ENCODE data around the gene SS18L1. TPM values are rescaled to one million over a fixed set of nuclear protein-coding genes. Genes with fewer than 3 reads are reported as not detected.

The SS18L1 gene
- polyA plus RNA-seq, 1 of the 3 experiments (the other 2 are of a cell fraction), result 10.7 TPM

DNA sequence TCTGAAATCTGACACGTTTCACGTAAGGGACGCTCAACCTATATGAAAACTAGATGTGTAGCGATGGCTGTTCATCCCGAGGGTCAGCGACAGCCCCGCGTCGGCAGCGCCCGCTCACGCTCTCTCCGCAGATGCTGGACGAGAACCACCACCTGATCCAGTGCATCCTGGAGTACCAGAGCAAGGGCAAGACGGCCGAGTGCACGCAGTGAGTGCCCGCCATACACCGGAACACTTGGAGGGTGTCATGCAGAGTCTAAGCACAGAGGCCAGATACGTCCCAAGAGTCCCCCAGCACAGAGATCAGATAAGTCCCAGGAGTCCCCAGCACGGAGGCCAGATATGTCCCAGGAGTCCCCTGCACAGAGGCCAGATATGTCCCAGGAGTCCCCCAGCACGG lies 15.0 kb downstream of the SS18L1 start:
- POLR2A ChIA-PET, result no interaction called here
- Histone ChIP-seq H3K9me3 (no peaks in the 10 kb centered on the region), H4K20me1 (ENCODE audit: insufficient read depth) (peaks cover 47% of the 10 kb centered on the region), H3K4me2 (no peak overlapping the region), H3F3A (replicated peaks; ENCODE audit: insufficient read depth) (no peaks in the 10 kb centered on the region), H3K27me3 (ENCODE audit: insufficient read depth) (no peaks in the 10 kb centered on the region), H3K27ac (ENCODE audit: low read depth in 2 of 2, low read length in 1 of 2) (no peak overlapping the region; a peak in 1 of 4 replicates), H3K9ac (no peak overlapping the region), H3K4me3 (ENCODE audit: low read depth in 2 of 2, low read length in 1 of 2) (no peak overlapping the region), H3K79me2 (ENCODE audit: insufficient read depth) (peaks cover 58% of the 10 kb centered on the region), H3K9me2 (no peaks in the 10 kb centered on the region), H3K36me3 (replicated peaks in 1 of 2; ENCODE audit: control insufficient read depth in 1 of 2, insufficient read depth in 2 of 2, low read length in 1 of 2) (peaks cover 2 to 24% of the 10 kb centered on the region in 2 experiments), H3K4me1 (ENCODE audit: control insufficient read depth in 1 of 2, insufficient read depth in 2 of 2, low read depth in 1 of 2, low read length in 1 of 2) (peaks cover 0 to 5% of the 10 kb centered on the region in 2 experiments; a peak in 1 of 4 replicates), H2AFZ (ENCODE audit: low read depth) (no peak overlapping the region)
- TF ChIP-seq, protein P1, sequence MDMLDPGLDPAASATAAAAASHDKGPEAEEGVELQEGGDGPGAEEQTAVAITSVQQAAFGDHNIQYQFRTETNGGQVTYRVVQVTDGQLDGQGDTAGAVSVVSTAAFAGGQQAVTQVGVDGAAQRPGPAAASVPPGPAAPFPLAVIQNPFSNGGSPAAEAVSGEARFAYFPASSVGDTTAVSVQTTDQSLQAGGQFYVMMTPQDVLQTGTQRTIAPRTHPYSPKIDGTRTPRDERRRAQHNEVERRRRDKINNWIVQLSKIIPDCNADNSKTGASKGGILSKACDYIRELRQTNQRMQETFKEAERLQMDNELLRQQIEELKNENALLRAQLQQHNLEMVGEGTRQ (IDR thresholded peaks at IDR 0.05; ENCODE audit: borderline replicate concordance, low read depth, low read length), result no peak
- TF ChIP-seq JUND (IDR thresholded peaks at IDR 0.05) (no peak), FOSL2 (IDR thresholded peaks at IDR 0.05; ENCODE audit: borderline replicate concordance, low read depth) (no peak), RAD21 (IDR thresholded peaks at IDR 0.05; ENCODE audit: low read length) (no peak), RFX5 (IDR thresholded peaks at IDR 0.05; ENCODE audit: low read length) (no peak), CHD2 (IDR thresholded peaks at IDR 0.05; ENCODE audit: low read length, partially characterized antibody) (no peak), ELF1 (IDR thresholded peaks at IDR 0.05) (no peak), NFIC (IDR thresholded peaks at IDR 0.05; ENCODE audit: borderline replicate concordance) (no peak), SIN3A (IDR thresholded peaks at IDR 0.05; ENCODE audit: borderline replicate concordance, low read depth, low read length) (no peak), POLR2AphosphoS5 (IDR thresholded peaks at IDR 0.05; ENCODE audit: low read depth, low read length) (no peak), TEAD4 (IDR thresholded peaks at IDR 0.05; ENCODE audit: borderline replicate concordance, insufficient read depth) (no peak)
- TF ChIP-seq, protein P2, sequence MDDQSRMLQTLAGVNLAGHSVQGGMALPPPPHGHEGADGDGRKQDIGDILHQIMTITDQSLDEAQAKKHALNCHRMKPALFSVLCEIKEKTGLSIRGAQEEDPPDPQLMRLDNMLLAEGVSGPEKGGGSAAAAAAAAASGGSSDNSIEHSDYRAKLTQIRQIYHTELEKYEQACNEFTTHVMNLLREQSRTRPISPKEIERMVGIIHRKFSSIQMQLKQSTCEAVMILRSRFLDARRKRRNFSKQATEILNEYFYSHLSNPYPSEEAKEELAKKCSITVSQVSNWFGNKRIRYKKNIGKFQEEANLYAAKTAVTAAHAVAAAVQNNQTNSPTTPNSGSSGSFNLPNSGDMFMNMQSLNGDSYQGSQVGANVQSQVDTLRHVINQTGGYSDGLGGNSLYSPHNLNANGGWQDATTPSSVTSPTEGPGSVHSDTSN (IDR thresholded peaks at IDR 0.05), result no peak
- TF ChIP-seq, protein P3, sequence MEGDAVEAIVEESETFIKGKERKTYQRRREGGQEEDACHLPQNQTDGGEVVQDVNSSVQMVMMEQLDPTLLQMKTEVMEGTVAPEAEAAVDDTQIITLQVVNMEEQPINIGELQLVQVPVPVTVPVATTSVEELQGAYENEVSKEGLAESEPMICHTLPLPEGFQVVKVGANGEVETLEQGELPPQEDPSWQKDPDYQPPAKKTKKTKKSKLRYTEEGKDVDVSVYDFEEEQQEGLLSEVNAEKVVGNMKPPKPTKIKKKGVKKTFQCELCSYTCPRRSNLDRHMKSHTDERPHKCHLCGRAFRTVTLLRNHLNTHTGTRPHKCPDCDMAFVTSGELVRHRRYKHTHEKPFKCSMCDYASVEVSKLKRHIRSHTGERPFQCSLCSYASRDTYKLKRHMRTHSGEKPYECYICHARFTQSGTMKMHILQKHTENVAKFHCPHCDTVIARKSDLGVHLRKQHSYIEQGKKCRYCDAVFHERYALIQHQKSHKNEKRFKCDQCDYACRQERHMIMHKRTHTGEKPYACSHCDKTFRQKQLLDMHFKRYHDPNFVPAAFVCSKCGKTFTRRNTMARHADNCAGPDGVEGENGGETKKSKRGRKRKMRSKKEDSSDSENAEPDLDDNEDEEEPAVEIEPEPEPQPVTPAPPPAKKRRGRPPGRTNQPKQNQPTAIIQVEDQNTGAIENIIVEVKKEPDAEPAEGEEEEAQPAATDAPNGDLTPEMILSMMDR (IDR thresholded peaks at IDR 0.05), result no peak
- TF ChIP-seq, protein P4, sequence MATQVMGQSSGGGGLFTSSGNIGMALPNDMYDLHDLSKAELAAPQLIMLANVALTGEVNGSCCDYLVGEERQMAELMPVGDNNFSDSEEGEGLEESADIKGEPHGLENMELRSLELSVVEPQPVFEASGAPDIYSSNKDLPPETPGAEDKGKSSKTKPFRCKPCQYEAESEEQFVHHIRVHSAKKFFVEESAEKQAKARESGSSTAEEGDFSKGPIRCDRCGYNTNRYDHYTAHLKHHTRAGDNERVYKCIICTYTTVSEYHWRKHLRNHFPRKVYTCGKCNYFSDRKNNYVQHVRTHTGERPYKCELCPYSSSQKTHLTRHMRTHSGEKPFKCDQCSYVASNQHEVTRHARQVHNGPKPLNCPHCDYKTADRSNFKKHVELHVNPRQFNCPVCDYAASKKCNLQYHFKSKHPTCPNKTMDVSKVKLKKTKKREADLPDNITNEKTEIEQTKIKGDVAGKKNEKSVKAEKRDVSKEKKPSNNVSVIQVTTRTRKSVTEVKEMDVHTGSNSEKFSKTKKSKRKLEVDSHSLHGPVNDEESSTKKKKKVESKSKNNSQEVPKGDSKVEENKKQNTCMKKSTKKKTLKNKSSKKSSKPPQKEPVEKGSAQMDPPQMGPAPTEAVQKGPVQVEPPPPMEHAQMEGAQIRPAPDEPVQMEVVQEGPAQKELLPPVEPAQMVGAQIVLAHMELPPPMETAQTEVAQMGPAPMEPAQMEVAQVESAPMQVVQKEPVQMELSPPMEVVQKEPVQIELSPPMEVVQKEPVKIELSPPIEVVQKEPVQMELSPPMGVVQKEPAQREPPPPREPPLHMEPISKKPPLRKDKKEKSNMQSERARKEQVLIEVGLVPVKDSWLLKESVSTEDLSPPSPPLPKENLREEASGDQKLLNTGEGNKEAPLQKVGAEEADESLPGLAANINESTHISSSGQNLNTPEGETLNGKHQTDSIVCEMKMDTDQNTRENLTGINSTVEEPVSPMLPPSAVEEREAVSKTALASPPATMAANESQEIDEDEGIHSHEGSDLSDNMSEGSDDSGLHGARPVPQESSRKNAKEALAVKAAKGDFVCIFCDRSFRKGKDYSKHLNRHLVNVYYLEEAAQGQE (IDR thresholded peaks at IDR 0.05; ENCODE audit: low read depth, low read length), result no peak
- TF ChIP-seq, protein P5, sequence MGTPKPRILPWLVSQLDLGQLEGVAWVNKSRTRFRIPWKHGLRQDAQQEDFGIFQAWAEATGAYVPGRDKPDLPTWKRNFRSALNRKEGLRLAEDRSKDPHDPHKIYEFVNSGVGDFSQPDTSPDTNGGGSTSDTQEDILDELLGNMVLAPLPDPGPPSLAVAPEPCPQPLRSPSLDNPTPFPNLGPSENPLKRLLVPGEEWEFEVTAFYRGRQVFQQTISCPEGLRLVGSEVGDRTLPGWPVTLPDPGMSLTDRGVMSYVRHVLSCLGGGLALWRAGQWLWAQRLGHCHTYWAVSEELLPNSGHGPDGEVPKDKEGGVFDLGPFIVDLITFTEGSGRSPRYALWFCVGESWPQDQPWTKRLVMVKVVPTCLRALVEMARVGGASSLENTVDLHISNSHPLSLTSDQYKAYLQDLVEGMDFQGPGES (IDR thresholded peaks at IDR 0.05; ENCODE audit: low read depth, low read length), result no peak
- TF ChIP-seq, protein P6, sequence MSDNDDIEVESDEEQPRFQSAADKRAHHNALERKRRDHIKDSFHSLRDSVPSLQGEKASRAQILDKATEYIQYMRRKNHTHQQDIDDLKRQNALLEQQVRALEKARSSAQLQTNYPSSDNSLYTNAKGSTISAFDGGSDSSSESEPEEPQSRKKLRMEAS (IDR thresholded peaks at IDR 0.05; ENCODE audit: low read depth), result no peak
- WGBS (ENCODE audit: low lambda C conversion rate), result 95% methylated on average over 14 of the region's 22 CpGs
- CTCF ChIA-PET, result interaction anchor here (1.3 kb wide), 1 partner anchor 148 kb away, joined by 3 read pairs; no protein-coding TSS in a partner anchor
- no peak for DNase-seq

Measured in SK-N-SH (cell line).